NCI-H2107 (cell line): ENCODE data around the gene SIX4.

ENCODE experiments used
- DNase-seq: peaks from one replicate; lab custom pipeline; 2025; lab: John Stamatoyannopoulos, UW

The SIX4 gene

GRCh38 chr14:60721326-60722106 is 2.6 kb downstream of the SIX4 start:
- DNase-seq, result peak; percentile 70

- DNase-seq, result no peak
These were observed 3.2 kb downstream of the SIX4 start for GRCh38 chr14:60720962-60721325.

- DNase-seq, result no peak
These were observed 3.8 kb downstream of the SIX4 start for GRCh38 chr14:60720391-60720790.

DNA sequence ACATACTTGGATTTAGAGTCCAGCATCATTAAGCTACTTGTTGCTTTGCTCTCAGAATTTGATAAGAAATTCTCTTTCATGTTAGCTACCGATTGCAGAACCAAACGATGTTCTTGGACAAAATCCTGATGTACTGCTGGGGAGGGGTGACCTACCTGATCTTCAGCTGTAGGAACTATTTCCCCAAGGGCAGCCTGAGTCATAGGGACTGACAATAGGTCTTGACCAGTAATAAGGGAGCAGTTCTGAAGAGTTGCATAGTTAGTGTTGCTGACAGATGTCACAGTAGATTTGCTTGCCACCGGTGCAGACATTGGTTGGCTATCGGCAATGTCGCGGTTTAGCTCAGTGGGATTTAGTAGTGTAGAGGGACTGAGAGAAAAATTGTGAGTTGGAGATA is 10.6 kb downstream of the SIX4 start:
- DNase-seq, result no peak

GRCh38 chr14:60710494-60710893 is 13.7 kb downstream of the SIX4 start:
- DNase-seq, result no peak

- no peak for DNase-seq
These were observed 16.3 kb downstream of the SIX4 start for GRCh38 chr14:60707858-60708257.

DNA sequence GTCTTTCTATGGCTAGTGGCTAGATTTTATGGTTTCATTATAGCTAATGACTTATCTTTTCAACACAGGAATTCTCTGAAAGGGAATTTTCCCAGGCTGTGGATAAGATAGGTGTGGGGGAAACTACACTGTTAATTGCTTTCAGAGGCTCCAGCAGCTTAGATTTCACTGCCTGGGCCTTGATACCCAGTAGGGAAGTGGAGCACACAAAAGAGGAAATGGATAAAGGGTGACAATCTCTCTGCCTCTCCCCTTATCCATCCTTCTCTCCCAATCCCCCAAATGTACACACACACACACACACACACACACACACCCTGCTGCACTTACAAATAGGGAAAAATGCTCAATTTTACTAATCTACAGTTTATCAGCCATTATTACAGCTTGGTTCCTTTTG is 19.1 kb downstream of the SIX4 start:
- DNase-seq, result no peak

DNA sequence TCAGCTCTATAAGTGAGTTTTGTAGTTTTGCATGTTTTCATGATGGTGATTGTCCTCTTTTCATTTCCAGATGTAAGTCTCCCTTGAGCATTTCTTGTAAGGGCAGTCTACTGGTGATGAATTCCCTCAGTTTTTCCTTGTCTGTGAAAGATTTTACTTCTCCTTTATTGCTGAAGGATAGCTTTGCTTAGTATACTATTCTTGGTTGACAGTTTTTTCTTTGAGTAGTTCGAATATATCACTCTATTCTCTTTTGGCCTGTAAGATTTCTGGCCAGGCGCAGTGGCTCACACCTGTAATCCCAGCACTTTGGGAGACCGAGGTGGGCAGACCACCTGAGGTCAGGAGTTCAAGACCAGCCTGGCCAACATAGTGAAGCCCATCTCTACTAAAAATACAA is 23.6 kb downstream of the SIX4 start:
- no peak for DNase-seq

GRCh38 chr14:60695327-60695726 is 28.8 kb downstream of the SIX4 start:
- DNase-seq, result no peak

GRCh38 chr14:60691383-60692113 is 32.6 kb downstream of the SIX4 start:
- DNase-seq, result no peak

- no peak for DNase-seq
These were observed 37.3 kb downstream of the SIX4 start for GRCh38 chr14:60686865-60687264.

DNA sequence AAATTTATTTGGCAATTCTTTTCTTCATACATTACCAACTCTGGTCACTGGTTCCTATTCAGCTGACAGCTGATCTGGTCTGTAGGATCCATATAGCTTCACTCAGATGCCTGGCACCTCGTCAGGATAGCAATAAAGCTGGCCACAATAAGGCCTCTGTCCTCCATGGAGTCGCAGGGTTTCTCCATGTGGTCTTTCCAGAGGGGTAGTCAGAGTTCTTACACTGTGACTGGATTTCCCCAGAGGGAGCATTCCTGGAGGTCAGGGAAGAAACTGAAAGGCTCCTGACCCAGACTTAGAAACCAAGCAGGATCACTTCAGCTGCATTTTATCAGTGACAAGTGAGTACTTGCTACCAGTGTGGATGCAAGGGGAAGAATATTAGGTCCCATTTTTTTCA is 39.9 kb downstream of the SIX4 start:
- no peak for DNase-seq

DNA sequence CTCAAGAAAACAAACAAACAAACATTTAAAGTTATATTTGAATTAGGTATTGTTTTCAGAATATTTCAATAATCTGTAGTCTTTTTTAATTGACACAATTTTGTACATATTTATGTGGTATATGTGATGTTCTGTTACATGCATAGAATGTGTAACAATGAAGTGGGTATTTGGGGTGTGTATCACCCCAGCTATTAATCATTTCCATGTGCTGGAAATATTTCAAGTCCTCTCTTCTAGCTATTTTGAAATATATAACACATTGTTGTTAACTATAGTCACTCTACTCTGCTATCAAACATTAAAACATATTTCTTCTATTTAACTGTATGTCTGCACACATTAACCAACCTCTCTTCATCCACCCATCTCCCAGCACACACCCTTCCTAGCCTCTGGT is 42.9 kb downstream of the SIX4 start:
- no peak for DNase-seq

- DNase-seq, result no peak
These were observed 43.6 kb downstream of the SIX4 start for GRCh38 chr14:60680511-60680910.

DNA sequence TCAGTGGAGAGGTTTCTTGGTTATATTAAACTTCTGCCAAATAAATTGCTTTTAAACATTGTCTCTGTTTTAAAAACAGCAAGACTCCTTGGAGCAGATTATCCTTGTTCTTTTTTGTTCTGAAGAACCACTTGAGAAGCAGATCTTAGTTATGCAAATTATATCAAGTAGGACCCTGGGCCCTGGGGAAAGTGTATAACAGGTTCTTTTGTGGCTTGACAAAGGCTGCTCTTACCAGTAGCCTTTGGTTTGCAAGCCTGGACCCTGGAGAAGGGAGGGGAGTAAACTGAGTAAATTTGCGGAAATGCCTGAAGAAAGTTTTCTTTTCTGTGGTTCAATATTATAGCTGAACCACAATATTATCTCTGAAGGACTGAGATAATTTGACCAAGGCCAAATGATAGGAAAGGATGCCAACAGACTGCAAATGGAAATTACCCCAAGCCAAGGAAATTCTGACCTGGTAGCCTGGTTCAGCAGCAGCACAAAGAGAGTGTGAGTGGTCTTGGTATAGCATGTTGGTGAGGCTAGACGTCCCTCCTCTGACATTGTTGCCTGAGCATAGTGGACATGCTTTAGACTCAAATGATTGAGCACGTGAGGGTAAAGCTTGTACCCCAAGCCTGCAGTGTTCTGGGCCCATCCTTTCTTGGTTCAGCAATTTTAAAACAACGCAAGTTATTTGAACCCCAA is 44.4 kb downstream of the SIX4 start:
- DNase-seq, result no peak

- no peak for DNase-seq
These were observed 46.5 kb downstream of the SIX4 start for GRCh38 chr14:60677701-60678100.

DNA sequence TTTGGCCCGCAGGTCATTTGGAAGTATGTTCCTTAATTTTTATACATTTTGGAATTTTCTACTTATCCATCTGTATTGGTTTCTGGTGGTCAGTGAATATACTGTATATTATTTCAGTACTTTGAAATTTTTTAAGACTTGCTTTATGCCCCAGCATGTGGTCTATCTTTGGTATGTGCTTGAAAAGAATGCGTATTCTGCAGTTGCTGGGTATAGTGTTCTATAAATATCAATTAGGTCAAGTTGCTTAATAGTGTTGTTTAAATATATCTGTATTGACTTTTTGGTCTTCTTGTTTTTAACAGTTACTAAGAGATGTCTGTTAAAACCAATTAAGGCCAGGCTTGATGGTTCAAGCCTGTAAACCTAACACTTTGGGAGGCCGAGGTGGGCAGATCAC is 53.2 kb downstream of the SIX4 start:
- DNase-seq, result no peak

- DNase-seq, result no peak
These were observed 55.6 kb downstream of the SIX4 start for GRCh38 chr14:60668431-60669112.

DNA sequence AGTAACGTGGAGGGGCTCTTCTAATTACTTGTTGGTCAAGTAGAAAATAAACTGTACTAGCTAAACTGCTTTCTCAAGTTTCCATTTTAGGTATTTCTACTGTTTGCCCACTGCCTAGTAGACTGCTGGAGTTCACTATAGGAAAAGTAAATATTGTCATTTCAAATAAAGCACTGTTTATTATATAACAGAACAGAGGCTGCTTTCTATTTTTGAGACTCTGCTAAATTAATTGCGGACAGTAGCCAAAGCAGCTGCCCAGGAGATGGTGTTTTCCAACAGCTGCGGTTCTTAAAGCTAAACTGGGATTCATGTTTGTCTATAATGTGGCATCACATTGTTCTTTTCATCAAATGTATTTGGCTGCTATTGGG is 59.0 kb downstream of the SIX4 start:
- DNase-seq, result no peak

DNA sequence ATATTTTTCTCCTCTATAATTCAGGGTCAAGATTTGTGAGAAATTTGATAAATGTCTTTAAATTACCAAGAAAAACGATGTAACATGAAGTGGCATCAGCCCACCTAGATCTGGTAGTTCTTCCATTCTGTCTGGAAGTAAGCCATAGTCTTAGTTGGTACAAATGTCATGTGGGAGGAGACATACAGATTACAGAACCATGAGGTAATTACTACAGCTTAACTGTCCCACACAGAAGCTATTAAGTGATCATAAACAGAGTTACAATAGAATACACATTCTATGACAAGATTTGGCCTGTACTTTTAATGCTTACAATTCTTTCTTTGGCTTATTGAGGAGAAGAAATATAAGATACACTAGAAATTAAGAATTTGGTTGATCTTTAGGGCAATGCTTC is 61.2 kb downstream of the SIX4 start:
- DNase-seq, result no peak

- no peak for DNase-seq
These were observed 62.4 kb downstream of the SIX4 start for GRCh38 chr14:60661721-60662120.
